ENCODE measurements around the gene CDKN1A.

Gene CDKN1A

GRCh38 chr6:36677059-36677749 is 1.3 kb upstream of the CDKN1A start (continued):
- TF ChIP-seq REPIN1 (tag by site-specific recombination; IDR thresholded peaks at IDR 0.05; ENCODE audit: low read depth) (no peak), ZNF626 (tag by site-specific recombination; IDR thresholded peaks at IDR 0.05) (no peak), ZNF514 (tag by site-specific recombination; IDR thresholded peaks at IDR 0.05) (no peak), SCRT2 (tag by site-specific recombination; IDR thresholded peaks at IDR 0.05) (no peak), ZNF24 (tag by site-specific recombination; IDR thresholded peaks at IDR 0.05) (no peak), ZNF114 (tag by site-specific recombination; IDR thresholded peaks at IDR 0.05) (no peak), ZNF366 (tag by site-specific recombination; conservative IDR thresholded peaks at IDR 0.05) (no peak), ZNF335 (tag by site-specific recombination; conservative IDR thresholded peaks at IDR 0.05) (peak; percentile 1)

GRCh38 chr6:36677753-36678487 is 594 bp upstream of the CDKN1A start:
- H3K4me3 ChIP-seq (ENCODE audit: low read depth, low read length), result peak overlapping the region; percentile 42
- CTCF ChIA-PET, result interaction anchor here (0.6 to 8.5 kb wide), 9 partner anchors 9 to 340 kb away, joined by 3 to 47 read pairs (median 5); no protein-coding TSS in a partner anchor
- POLR2A ChIA-PET, result interaction anchor here (0.7 to 5.6 kb wide), 29 partner anchors 10 to 494 kb away, joined by 3 to 143 read pairs (median 4); partner anchors contain the start of genes MTCH1, PI16, PPIL1 and SRSF3

More at GRCh38 chr6:36677753-36678487, 594 bp upstream of the CDKN1A start:
- peaks cover 19% of the 10 kb centered on the region for H3K4me1 ChIP-seq (ENCODE audit: control insufficient read depth, insufficient read depth, low read length)
- peaks cover 0 to 19% of the 10 kb centered on the region in 2 experiments; a peak in 1 of 3 replicates for H3K36me3 ChIP-seq (ENCODE audit: control insufficient read depth in 2 of 2, insufficient read depth in 1 of 2, low read length in 2 of 2)
- no peaks in the 10 kb centered on the region for H3K9me3 ChIP-seq (ENCODE audit: control insufficient read depth, insufficient read depth, low read depth, low read length)
- peak overlapping the region; percentile 89 for H3K27ac ChIP-seq (ENCODE audit: extremely low read depth, low read depth, low read length)
- TF ChIP-seq ZBTB11 (tag by site-specific recombination; conservative IDR thresholded peaks at IDR 0.05; ENCODE audit: low read depth) (peak; percentile 78; the same call in 1 of the 2 replicates), WT1 (tag by site-specific recombination; IDR thresholded peaks at IDR 0.05) (peak; percentile 46), ZNF600 (tag by site-specific recombination; IDR thresholded peaks at IDR 0.05) (peak; percentile 94; the same call in 1 of the 2 replicates), SALL2 (tag by site-specific recombination; IDR thresholded peaks at IDR 0.05; ENCODE audit: borderline replicate concordance) (0 out of 2 replicates have a peak, but pooled peaks have one; percentile 14), ZNF449 (tag by site-specific recombination; IDR thresholded peaks at IDR 0.05) (no peak), FEZF1 (tag by site-specific recombination; IDR thresholded peaks at IDR 0.05) (peak; percentile 31), ZNF335 (tag by site-specific recombination; conservative IDR thresholded peaks at IDR 0.05) (peak; percentile 76), ZBTB10 (tag by site-specific recombination; IDR thresholded peaks at IDR 0.05) (no peak), ZNF362 (tag by site-specific recombination; IDR thresholded peaks at IDR 0.05) (peak; percentile 60; the same call in 1 of the 2 replicates), TRIM28 (IDR thresholded peaks at IDR 0.05; ENCODE audit: borderline replicate concordance, low read length) (0 out of 2 replicates have a peak, but pooled peaks have one; percentile 63), ZNF157 (tag by site-specific recombination; IDR thresholded peaks at IDR 0.05) (no peak), BCL11A (tag by site-specific recombination; IDR thresholded peaks at IDR 0.05; ENCODE audit: low read depth) (no peak)
